Stimulated activated CD8-positive, alpha-beta memory T cell treated with anti-CD3 and anti-CD28 coated beads, Interleukin-7, amount 100 ng/mL, for 24 hours (primary cell): ENCODE results near the gene LRP1.
"Not testable (repeated sequence)": the region's sequence is repeated elsewhere in the genome, so short reads cannot be mapped to it uniquely, and the experiment has no call there.

Source experiments
- DNase-seq: peaks from one replicate; pipeline ENCODE4 v3.0.0-alpha.2; 2020; ENCODE audit warnings: low read depth

LRP1 gene

GRCh38 chr12:57111031-57111734 lies 17.1 kb upstream of the LRP1 start, which contains the start of gene STAT6:
Gene STAT6 (minus strand): TSS chr12:57111362. CDS start chr12:57108278, 3,084 bp downstream.
- DNase-seq = no peak

DNA sequence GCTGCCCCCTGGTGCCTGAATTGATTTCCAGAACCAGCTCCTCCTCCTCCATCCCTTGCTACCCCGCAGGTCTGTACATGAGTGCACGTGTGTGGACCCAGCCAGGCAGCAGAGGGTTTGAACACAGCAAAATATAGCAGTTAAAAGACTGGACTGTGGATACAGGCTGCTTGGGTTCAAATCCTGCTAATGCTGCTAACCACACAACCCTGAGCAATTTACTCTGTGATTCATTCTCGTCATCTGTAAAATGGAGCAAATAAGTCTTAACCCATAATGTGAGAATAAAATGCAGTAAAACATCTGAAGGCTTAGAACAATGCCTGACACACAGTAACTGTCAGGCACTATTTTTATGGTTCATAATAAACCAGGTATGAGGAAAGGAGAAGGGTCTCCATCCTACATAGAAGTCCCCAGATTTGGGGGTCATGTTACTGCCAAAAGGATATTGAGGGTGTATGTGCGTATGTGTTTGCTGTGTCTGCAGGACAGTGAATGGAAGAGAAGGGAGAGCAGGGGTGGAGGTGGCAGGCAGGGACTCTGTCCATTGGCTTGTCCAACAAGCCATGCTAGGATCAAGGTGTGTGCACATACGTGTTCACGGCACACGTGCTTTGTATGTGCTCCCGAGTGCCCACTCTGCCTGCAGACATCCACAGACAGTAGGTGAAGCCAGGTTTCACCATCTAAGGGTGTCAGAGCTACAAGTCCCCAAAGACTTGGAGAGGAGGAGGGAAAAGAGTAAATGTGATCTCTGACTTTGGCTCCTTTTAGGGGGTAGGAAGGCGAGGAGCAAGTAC lies 15.6 kb upstream of the LRP1 start:
- no peak for DNase-seq

- DNase-seq = no peak
These were observed 11.6 kb upstream of the LRP1 start for GRCh38 chr12:57116580-57117281.

DNA sequence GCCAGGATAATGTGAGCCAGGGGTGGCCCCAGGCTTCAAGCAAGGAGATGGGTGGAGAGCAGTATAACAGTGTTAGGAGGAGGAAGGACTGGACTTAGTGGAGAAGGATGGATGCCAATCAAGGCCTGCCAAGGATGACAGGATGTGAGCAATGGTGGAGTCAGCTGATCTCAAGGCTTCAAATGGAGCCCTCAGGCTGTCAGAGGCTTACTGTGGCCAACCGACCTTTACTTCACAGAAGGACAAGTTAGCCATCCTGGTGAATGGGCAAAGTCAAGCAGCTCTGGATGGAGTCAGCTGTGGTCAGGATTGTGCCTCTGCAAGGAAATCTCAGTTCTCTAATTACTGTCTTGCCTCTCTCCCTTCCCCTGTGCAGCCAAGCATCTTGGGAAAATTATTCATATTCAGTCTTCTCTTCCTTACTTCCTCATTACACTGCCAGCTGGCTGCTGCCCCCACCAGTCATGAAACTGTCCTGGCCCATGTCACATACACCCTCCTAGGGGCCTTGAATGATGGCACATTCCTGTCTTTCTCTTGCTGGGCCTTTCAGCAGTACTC lies 9.5 kb upstream of the LRP1 start:
- DNase-seq = no peak

GRCh38 chr12:57119294-57120085 lies 8.8 kb upstream of the LRP1 start:
- DNase-seq = no peak

GRCh38 chr12:57120718-57121117 lies 7.6 kb upstream of the LRP1 start:
- not testable (repeated sequence) for DNase-seq

DNA sequence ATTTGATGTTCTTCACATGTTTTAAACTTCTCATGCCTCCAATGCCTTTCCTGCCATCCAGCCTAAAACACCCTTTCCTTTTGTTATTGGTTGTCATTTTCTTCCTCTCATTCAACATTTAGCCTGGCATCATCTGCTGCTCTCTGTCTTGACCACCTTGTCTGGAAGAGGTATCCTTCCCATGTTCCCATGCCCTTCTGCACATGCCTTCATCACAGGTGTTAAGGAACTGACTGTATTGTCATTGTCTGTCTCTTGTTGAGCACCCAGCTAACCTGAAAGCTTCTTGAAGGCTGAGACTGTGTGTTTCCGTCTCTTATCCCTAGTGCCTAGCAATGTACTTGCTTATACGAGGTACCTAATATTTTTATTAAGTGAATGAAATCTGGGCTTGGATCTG lies 4.5 kb upstream of the LRP1 start:
- DNase-seq = no peak

DNA sequence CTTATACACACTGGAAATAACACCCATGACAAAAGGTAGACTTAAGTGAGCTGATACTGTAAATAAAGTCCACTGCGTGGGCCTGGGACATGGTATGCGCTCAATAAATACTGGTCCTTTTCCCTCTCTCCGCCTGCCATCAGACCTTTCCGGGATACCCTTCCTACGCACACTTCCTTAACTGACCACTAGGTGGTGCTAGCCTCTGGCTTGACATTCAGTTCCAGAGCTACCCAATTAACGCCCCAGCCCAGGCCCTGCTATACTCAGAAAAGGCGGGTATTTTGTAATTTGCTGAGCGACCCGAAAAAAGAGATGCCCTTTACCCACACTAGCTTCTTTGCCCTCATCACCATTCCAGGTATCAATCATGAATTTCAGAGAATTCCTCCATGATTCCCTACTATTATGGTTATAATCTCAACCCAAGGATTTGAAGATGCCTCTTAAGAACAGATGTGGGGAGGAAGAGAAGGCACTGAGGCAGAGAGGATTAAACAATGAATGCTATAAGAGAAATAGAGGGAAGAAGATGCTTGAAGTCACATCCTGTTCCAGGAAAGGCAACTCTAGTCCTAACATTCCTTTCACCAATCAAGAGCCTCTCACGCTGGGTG lies 3.9 kb upstream of the LRP1 start:
- DNase-seq = peak; percentile 56

- no peak for DNase-seq
These were observed 2.2 kb upstream of the LRP1 start for GRCh38 chr12:57126061-57126460.

GRCh38 chr12:57126561-57126960 lies 1.7 kb upstream of the LRP1 start:
- DNase-seq = no peak

GRCh38 chr12:57127101-57127725 lies 1.1 kb upstream of the LRP1 start:
- DNase-seq = no peak

GRCh38 chr12:57128519-57129247 lies 400 bp downstream of the LRP1 start:
- DNase-seq = no peak

- no peak for DNase-seq
These were observed 1.1 kb downstream of the LRP1 start for GRCh38 chr12:57129321-57129842.

GRCh38 chr12:57129889-57130288 lies 1.6 kb downstream of the LRP1 start:
- no peak for DNase-seq

DNA sequence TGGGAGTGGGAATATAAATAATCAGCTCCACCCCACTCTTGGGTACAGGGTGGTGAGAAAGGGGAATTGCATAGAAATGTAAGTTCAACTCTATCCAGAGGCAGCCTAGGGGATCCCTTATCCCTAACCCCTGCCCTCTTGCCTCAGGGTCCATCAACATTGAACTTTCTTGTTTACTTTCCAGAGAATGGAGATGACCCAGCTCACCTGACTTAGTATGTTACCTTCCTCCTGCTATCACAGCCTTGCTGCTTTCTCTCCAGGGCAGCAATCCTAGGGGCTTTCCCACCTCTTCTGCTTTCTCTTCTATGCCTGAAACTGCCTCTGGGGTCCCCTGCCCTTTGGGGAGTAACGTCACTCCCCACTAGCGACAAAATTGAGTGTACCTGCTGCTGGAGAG lies 2.7 kb downstream of the LRP1 start:
- no peak for DNase-seq

DNA sequence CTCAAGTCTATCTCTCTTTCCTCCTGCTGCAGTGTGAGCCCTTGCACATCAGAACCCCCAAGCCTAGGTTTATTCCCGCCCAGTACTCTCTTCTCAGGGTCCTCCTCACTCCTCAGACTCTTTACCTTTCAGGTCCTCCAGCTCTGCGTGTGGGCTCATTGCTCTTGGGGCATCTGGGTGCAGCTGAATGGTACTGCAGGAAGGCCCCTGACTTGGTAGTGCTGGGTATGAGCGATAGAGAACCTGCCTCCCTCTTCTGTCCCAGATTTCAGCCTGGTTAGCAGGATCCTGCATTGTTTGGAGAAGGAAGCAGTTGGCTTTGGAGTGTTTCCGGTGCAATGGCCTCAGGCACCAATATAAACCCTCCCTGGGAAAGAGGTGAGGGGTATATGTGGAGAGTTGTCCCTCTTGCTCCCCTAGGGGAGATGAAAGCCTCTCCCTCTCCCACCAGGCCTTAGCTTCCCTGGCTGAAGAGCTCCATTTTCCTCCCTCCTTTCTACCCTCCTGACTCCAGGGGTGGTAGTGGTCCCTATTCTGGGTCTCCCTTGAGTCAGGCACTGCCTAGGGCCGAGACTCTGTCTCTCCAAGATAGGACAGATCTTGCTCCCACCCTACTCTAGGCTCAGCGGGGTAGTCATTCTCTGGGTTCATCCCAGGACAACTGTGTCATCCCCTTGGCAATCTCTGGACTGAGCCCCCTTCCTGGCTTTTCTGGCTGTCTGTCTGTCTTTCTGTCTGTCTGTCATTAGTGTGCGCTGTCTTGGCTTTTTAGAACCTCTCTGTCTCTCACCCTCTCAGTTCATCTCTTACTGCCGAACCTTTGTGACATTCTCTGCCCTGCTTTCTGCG lies 3.8 kb downstream of the LRP1 start:
- DNase-seq = no peak

DNA sequence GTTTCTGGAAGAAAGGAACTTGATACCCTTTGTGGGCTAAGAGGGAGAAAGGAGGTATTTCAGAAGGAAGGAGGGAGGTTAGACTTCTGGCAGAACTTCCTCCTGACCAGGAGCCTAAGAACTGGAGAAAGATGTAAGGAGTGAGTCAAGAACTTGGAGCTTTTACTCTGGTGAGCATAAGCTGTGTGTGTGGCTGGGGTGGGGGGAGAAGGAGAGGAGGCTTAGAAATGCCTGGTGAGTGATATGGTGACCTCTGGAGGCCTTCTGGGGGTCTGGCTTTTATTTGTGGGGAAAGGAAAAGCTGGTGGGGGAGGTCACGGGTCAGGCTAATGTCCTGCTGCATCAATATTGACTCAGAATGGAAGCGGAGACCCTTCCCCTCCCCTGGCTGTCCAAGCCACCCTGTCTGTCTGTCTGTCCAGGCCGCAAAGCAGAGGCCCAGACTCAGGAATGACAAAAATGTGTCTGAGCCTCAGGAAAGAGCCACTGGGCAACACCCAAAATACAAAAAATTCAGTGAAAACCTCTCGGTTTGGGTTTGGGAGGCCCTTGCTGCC lies 4.8 kb downstream of the LRP1 start:
- no peak for DNase-seq

DNA sequence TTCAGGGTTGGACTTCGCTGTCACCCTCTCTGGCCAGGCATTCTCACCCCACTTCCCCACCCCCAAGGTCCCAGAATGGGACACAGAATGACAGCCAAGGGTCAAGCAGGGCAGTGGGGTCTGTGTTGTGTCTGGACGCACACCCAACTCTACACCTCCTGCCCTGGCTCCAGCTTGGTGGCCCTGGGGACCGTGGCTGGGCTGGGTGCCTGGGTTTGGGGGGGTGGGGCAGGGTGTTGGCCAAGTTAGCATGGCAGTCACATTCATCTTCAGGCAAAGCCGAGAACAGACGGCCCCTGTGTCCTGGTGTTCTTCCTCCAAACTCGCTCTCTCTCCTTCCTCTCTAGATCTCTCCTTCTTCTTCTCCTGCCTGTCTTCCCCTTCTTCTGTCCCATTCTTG lies 5.6 kb downstream of the LRP1 start:
- DNase-seq = no peak

DNA sequence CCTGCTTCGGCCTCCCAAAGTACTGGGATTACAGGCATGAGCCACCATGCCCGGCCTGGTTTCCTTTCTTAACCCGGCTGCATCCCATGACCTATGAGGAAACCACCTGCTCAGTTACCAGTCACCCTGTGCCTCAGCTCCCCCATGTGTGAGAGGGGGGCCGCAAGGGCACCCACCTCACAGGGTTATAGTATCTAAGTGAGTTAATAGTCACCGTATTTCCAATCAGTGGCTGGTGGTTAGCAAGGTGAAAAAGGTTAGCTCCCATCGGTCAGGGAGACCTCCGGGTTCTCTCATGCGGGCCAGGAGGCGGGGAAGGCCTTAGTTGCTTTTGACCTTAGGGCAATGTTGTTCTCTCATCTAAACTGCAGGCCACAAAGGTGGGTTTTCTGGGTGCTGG lies 6.7 kb downstream of the LRP1 start:
- no peak for DNase-seq
